Measurements from ENCODE around the gene FHL2. TPM values are rescaled to one million over a fixed set of nuclear protein-coding genes. Genes with fewer than 3 reads are reported as not detected.

FHL2 gene
- total and polyA plus RNA-seq, 4 donors: 3.9 to 9.0 (median 6.5) TPM

- Histone ChIP-seq H3K36me3 (ENCODE audit: control insufficient read depth in 4 of 4, insufficient read depth in 3 of 4, low read depth in 1 of 4, low read length in 3 of 4) (no peaks in the 10 kb centered on the region), H3K9me3 (ENCODE audit: control insufficient read depth in 4 of 4, low read length in 3 of 4) (no peaks in the 10 kb centered on the region), H3K27ac (ENCODE audit: low read depth in 1 of 2, low read length in 2 of 2) (no peak overlapping the region), H3K4me3 (ENCODE audit: low read depth in 1 of 3, low read length in 3 of 3) (no peak overlapping the region), H3K9ac (ENCODE audit: low read depth in 1 of 2, low read length in 2 of 2) (no peak overlapping the region), H3K4me1 (ENCODE audit: control insufficient read depth in 4 of 4, insufficient read depth in 4 of 4, low read length in 3 of 4) (peaks cover 0 to 3% (median 1%) of the 10 kb centered on the region in 4 donors), H3K27me3 (ENCODE audit: control insufficient read depth in 4 of 4, insufficient read depth in 4 of 4, low read length in 3 of 4) (peaks cover 0 to 2% (median 0%) of the 10 kb centered on the region in 4 donors)
- TF ChIP-seq FOXA1 (IDR thresholded peaks at IDR 0.05) (no peak), YY1 (IDR thresholded peaks at IDR 0.05) (no peak), NR2F2 (IDR thresholded peaks at IDR 0.05) (no peak), RAD21 (IDR thresholded peaks at IDR 0.05) (no peak), GABPA (IDR thresholded peaks at IDR 0.05 in 1 of 2, conservative IDR thresholded peaks at IDR 0.05 in 1 of 2) (no peak), CTCF (IDR thresholded peaks at IDR 0.05; ENCODE audit: low read depth, low read length, missing input control) (no peak), MAX (IDR thresholded peaks at IDR 0.05) (no peak), TAF1 (conservative IDR thresholded peaks at IDR 0.05) (no peak), EGR1 (IDR thresholded peaks at IDR 0.05; ENCODE audit: low read depth in 2 of 2) (no peak), JUND (IDR thresholded peaks at IDR 0.05) (no peak), REST (IDR thresholded peaks at IDR 0.05) (no peak), RXRA (IDR thresholded peaks at IDR 0.05) (no peak), SP1 (IDR thresholded peaks at IDR 0.05) (no peak), ATF3 (IDR thresholded peaks at IDR 0.05) (no peak)
- 82% methylated on average over 12 of the region's 12 CpGs for WGBS
- no peak for DNase-seq (ENCODE audit: low spot score)
Measured at GRCh38 chr2:105394951-105395611, 3.8 kb downstream of the FHL2 start.

GRCh38 chr2:105393373-105394055 lies 5.3 kb downstream of the FHL2 start:
- Histone ChIP-seq H3K27ac (ENCODE audit: low read depth in 1 of 2, low read length in 2 of 2) (no peak overlapping the region), H3K4me3 (ENCODE audit: low read depth in 1 of 3, low read length in 3 of 3) (no peak overlapping the region), H3K9me3 (ENCODE audit: control insufficient read depth in 4 of 4, low read length in 3 of 4) (no peaks in the 10 kb centered on the region), H3K36me3 (ENCODE audit: control insufficient read depth in 4 of 4, insufficient read depth in 3 of 4, low read depth in 1 of 4, low read length in 3 of 4) (no peaks in the 10 kb centered on the region), H3K9ac (ENCODE audit: low read depth in 1 of 2, low read length in 2 of 2) (no peak overlapping the region), H3K4me1 (ENCODE audit: control insufficient read depth in 4 of 4, insufficient read depth in 4 of 4, low read length in 3 of 4) (no peaks in the 10 kb centered on the region), H3K27me3 (ENCODE audit: control insufficient read depth in 4 of 4, insufficient read depth in 4 of 4, low read length in 3 of 4) (peaks cover 0 to 2% (median 0%) of the 10 kb centered on the region in 4 donors)
- WGBS: 81% methylated on average over 13 of the region's 13 CpGs
- no peak for TF ChIP-seq YY1 (IDR thresholded peaks at IDR 0.05)
- no peak for TF ChIP-seq MAX (IDR thresholded peaks at IDR 0.05)
- no peak for TF ChIP-seq ATF3 (IDR thresholded peaks at IDR 0.05)
- no peak for TF ChIP-seq GABPA (IDR thresholded peaks at IDR 0.05 in 1 of 2, conservative IDR thresholded peaks at IDR 0.05 in 1 of 2)
- no peak for TF ChIP-seq JUND (IDR thresholded peaks at IDR 0.05)
- TF ChIP-seq NR2F2 (IDR thresholded peaks at IDR 0.05): peak; percentile 26
- no peak for TF ChIP-seq EGR1 (IDR thresholded peaks at IDR 0.05; ENCODE audit: low read depth in 2 of 2)
- no peak for TF ChIP-seq RAD21 (IDR thresholded peaks at IDR 0.05)
- no peak for DNase-seq (ENCODE audit: low spot score)
